GM18951 (cell line): Measurements from ENCODE around the gene MCEMP1.

Experiments used
- POLR2A ChIP-seq: IDR thresholded peaks from 4 replicates; pipeline ENCODE4 v1.6.1; 2011; ENCODE audit warnings: mild to moderate bottlenecking; ENCODE audit not compliant: insufficient read length, insufficient read depth; ENCODE audit errors: extremely low read depth
- in situ Hi-C: fragments of 300-500 bp; cut with MboI; formaldehyde crosslinking; loops from one replicate; pipeline ENCODE4 v1.12.0; 2022; ENCODE audit warnings: low sequenced_read_pairs, mixed read lengths, inconsistent platforms; ENCODE audit not compliant: unreplicated experiment

MCEMP1 gene

GRCh38 chr19:7676854-7677253 lies at the start of gene MCEMP1:
Gene MCEMP1, plus strand, starts transcription at chr19:7677090. Its CDS starts 31 bp downstream, at chr19:7677121.
- in situ Hi-C loops, result no loop called here
- TF ChIP-seq POLR2A, result no peak

GRCh38 chr19:7627166-7627565 lies 49.7 kb upstream of the MCEMP1 start:
- in situ Hi-C loops, result no loop called here
- TF ChIP-seq POLR2A, result no peak

GRCh38 chr19:7628589-7629311 lies 48.1 kb upstream of the MCEMP1 start:
- no peak for TF ChIP-seq POLR2A
- in situ Hi-C loops, result no loop called here

- in situ Hi-C loops, result no loop called here
- peak; percentile 68 for TF ChIP-seq POLR2A
These were observed 47.4 kb upstream of the MCEMP1 start, which contains the start of the genes PET100 and XAB2 for GRCh38 chr19:7629347-7630054. Gene PET100, plus strand, starts transcription at chr19:7629793. Its CDS starts 41 bp downstream, at chr19:7629834. Gene XAB2, minus strand, starts transcription at chr19:7629545. Its CDS starts 18 bp downstream, at chr19:7629527.

- in situ Hi-C loops, result no loop called here
- no peak for TF ChIP-seq POLR2A
These were observed 45.3 kb upstream of the MCEMP1 start for GRCh38 chr19:7631577-7631976.

- no peak for TF ChIP-seq POLR2A
These were observed 44.3 kb upstream of the MCEMP1 start for GRCh38 chr19:7632340-7633203.

GRCh38 chr19:7633698-7634097 lies 43.2 kb upstream of the MCEMP1 start, which contains the start of gene PCP2:
Gene PCP2, minus strand, starts transcription at chr19:7633719. Its CDS starts 262 bp downstream, at chr19:7633457.
- in situ Hi-C loops, result no loop called here
- TF ChIP-seq POLR2A, result no peak

More at GRCh38 chr19:7632340-7633203, 44.3 kb upstream of the MCEMP1 start:
- in situ Hi-C loops, result no loop called here

GRCh38 chr19:7635670-7636069 lies 41.2 kb upstream of the MCEMP1 start:
- in situ Hi-C loops, result no loop called here
- TF ChIP-seq POLR2A, result no peak

GRCh38 chr19:7636317-7636690 lies 40.6 kb upstream of the MCEMP1 start:
- in situ Hi-C loops, result no loop called here

GRCh38 chr19:7636691-7637373 lies 40.1 kb upstream of the MCEMP1 start, which contains the start of gene STXBP2:
Gene STXBP2, plus strand, starts transcription at chr19:7637110. Its CDS starts 40 bp downstream, at chr19:7637150.
- TF ChIP-seq POLR2A, result peak; percentile 87
- in situ Hi-C loops, result no loop called here

More at GRCh38 chr19:7636317-7636690, 40.6 kb upstream of the MCEMP1 start:
- no peak for TF ChIP-seq POLR2A

- in situ Hi-C loops, result no loop called here
- no peak for TF ChIP-seq POLR2A
These were observed 39.3 kb upstream of the MCEMP1 start for GRCh38 chr19:7637374-7638256.
